H9 (cell line): Measurements from ENCODE around the gene EPC1. TPM values are rescaled to one million over a fixed set of nuclear protein-coding genes. Genes with fewer than 3 reads are reported as not detected.

ENCODE experiments used
- DNase-seq: peaks from one replicate; pipeline ENCODE4 v3.0.0-alpha.2; 2017
- H2AFZ ChIP-seq: one replicate; pipeline ENCODE4 v1.6.1; 2013; ENCODE audit warnings: mild to moderate bottlenecking, low read length, control low read depth, moderate library complexity
- H2AK5ac ChIP-seq: 2 replicates; pipeline ENCODE4 v1.6.1; 2013; ENCODE audit warnings: low read length, control low read depth, mixed read lengths; ENCODE audit not compliant: insufficient read length
- H2BK120ac ChIP-seq: one replicate; pipeline ENCODE4 v1.6.1; 2013; ENCODE audit warnings: low read depth, mild to moderate bottlenecking, low read length, control low read depth, inconsistent platforms; ENCODE audit not compliant: poor library complexity, severe bottlenecking
- H2BK12ac ChIP-seq: 2 replicates; pipeline ENCODE4 v1.6.1; 2013; ENCODE audit warnings: low read length, control low read depth, mixed read lengths, low read depth; ENCODE audit not compliant: insufficient read length
- H2BK15ac ChIP-seq: 2 replicates; pipeline ENCODE4 v1.6.1; 2013; ENCODE audit warnings: low read depth, low read length, control low read depth
- H2BK20ac ChIP-seq: one replicate; pipeline ENCODE4 v1.6.1; 2013; ENCODE audit warnings: low read depth, mild to moderate bottlenecking, low read length, control low read depth, inconsistent platforms; ENCODE audit not compliant: poor library complexity, severe bottlenecking
- H2BK5ac ChIP-seq: 2 replicates; pipeline ENCODE4 v1.6.1; 2013; ENCODE audit warnings: low read length, control low read depth, mixed read lengths; ENCODE audit not compliant: insufficient read length
- H3K14ac ChIP-seq: 2 replicates; pipeline ENCODE4 v1.6.1; 2013; ENCODE audit warnings: low read length, control low read depth; ENCODE audit not compliant: insufficient read depth
- H3K18ac ChIP-seq: 2 replicates; pipeline ENCODE4 v1.6.1; 2013; ENCODE audit warnings: low read depth, mild to moderate bottlenecking, mixed read lengths, low read length, control low read depth; ENCODE audit not compliant: insufficient read length
- H3K23ac ChIP-seq: 2 replicates; pipeline ENCODE4 v1.6.1; 2013; ENCODE audit warnings: low read length, control low read depth, mixed read lengths, low read depth; ENCODE audit not compliant: insufficient read length
- H3K23me2 ChIP-seq: 2 replicates; pipeline ENCODE4 v1.6.1; 2013; ENCODE audit warnings: low read depth, mild to moderate bottlenecking, mixed read lengths, low read length, control low read depth; ENCODE audit not compliant: insufficient read length, poor library complexity, severe bottlenecking
- H3K27ac ChIP-seq: 2 replicates; pipeline ENCODE4 v1.5.1; 2013; ENCODE audit warnings: low read length, control low read depth, mixed read lengths, low read depth; ENCODE audit not compliant: insufficient read length
- H3K27me3 ChIP-seq: 2 replicates; pipeline ENCODE4 v1.6.1; 2013; ENCODE audit warnings: low read length, control low read depth, inconsistent platforms; ENCODE audit not compliant: insufficient read depth
- H3K4ac ChIP-seq: 2 replicates; pipeline ENCODE4 v1.6.1; 2013; ENCODE audit warnings: low read depth, mild to moderate bottlenecking, control low read depth, inconsistent platforms, low read length, moderate library complexity
- H3K4me1 ChIP-seq: 2 replicates; pipeline ENCODE4 v1.6.1; 2013; ENCODE audit warnings: low read length, control low read depth, inconsistent platforms; ENCODE audit not compliant: insufficient read depth
- H3K4me2 ChIP-seq: 2 replicates; pipeline ENCODE4 v1.6.1; 2013; ENCODE audit warnings: low read length, control low read depth, mixed read lengths; ENCODE audit not compliant: insufficient read length, insufficient read depth
- H3K56ac ChIP-seq: 2 replicates; pipeline ENCODE4 v1.6.1; 2013; ENCODE audit warnings: low read depth, mild to moderate bottlenecking, mixed read lengths, low read length, control low read depth; ENCODE audit not compliant: insufficient read length
- H3K79me1 ChIP-seq: 2 replicates; pipeline ENCODE4 v1.6.1; 2013; ENCODE audit warnings: low read depth, mild to moderate bottlenecking, moderate library complexity, low read length, control low read depth, inconsistent platforms; ENCODE audit not compliant: insufficient read depth, poor library complexity, severe bottlenecking
- H3K79me2 ChIP-seq: 2 replicates; pipeline ENCODE4 v1.6.1; 2013; ENCODE audit warnings: low read length, control low read depth, inconsistent platforms; ENCODE audit not compliant: insufficient read depth
- H3K9ac ChIP-seq: 2 replicates; pipeline ENCODE4 v1.6.1; 2013; ENCODE audit warnings: low read length, control low read depth, mixed read lengths; ENCODE audit not compliant: insufficient read length; ENCODE audit errors: extremely low read depth
- H3K9me3 ChIP-seq: one replicate; pipeline ENCODE4 v1.6.1; 2013; ENCODE audit warnings: low read depth, low read length, inconsistent platforms; ENCODE audit not compliant: control insufficient read depth
- H3T11ph ChIP-seq: one replicate; pipeline ENCODE4 v1.6.1; 2013; ENCODE audit warnings: mild to moderate bottlenecking, low read length, control low read depth, inconsistent platforms
- H4K20me1 ChIP-seq: one replicate; pipeline ENCODE4 v1.6.1; 2013; ENCODE audit not compliant: control insufficient read depth, insufficient read length, insufficient read depth
- H4K5ac ChIP-seq: 2 replicates; pipeline ENCODE4 v1.6.1; 2013; ENCODE audit warnings: low read depth, mild to moderate bottlenecking, mixed read lengths, low read length, control low read depth; ENCODE audit not compliant: insufficient read length
- H4K8ac ChIP-seq: replicated peaks from 2 replicates; pipeline ENCODE4 v1.6.1; 2013; ENCODE audit warnings: low read length, control low read depth, mixed read lengths, low read depth; ENCODE audit not compliant: insufficient read length
- H4K91ac ChIP-seq: 2 replicates; pipeline ENCODE4 v1.6.1; 2013; ENCODE audit warnings: low read depth, mild to moderate bottlenecking, moderate library complexity, mixed read lengths, low read length, control low read depth; ENCODE audit not compliant: insufficient read length
- H3K27ac Mint-ChIP-seq, 3 experiments: 2 replicates in 2 of 3; 3 replicates in 1 of 3; pipeline ENCODE4 v1.8.0; 2020 to 2021; ENCODE audit warnings: mixed read lengths in 3 of 3, mild to moderate bottlenecking in 1 of 3, moderate library complexity in 1 of 3
- H3K27me3 Mint-ChIP-seq: 2 replicates; pipeline ENCODE4 v1.8.0; 2021; ENCODE audit warnings: low read depth, mild to moderate bottlenecking, moderate library complexity, mixed read lengths
- H3K36me3 Mint-ChIP-seq, 3 experiments: 2 replicates in 2 of 3; 3 replicates in 1 of 3; pipeline ENCODE4 v1.8.0; 2020 to 2021; ENCODE audit warnings: low read depth in 3 of 3, mixed read lengths in 3 of 3; ENCODE audit not compliant: insufficient read depth in 1 of 3
- H3K4me1 Mint-ChIP-seq, 2 experiments: 2 replicates each; pipeline ENCODE4 v1.8.0; 2020; ENCODE audit warnings: mixed read lengths in 2 of 2
- H3K4me3 Mint-ChIP-seq, 2 experiments: 2 replicates in 1 of 2; 3 replicates in 1 of 2; pipeline ENCODE4 v1.8.0; 2020 to 2021; ENCODE audit warnings: mild to moderate bottlenecking in 2 of 2, mixed read lengths in 2 of 2, moderate library complexity in 1 of 2
- H3K9me3 Mint-ChIP-seq, 2 experiments: 2 replicates in 1 of 2; 3 replicates in 1 of 2; pipeline ENCODE4 v1.8.0; 2020; ENCODE audit warnings: mild to moderate bottlenecking in 2 of 2, mixed read lengths in 2 of 2, moderate library complexity in 1 of 2
- CTCF ChIP-seq: fragments of 200-600 bp; sonication (generic); conservative IDR thresholded peaks from 3 replicates; pipeline ENCODE4 v1.8.0; 2021; ENCODE audit warnings: antibody characterized with exemption, mild to moderate bottlenecking
- total RNA-seq: library from RNA; stranded (reverse); gene quantifications from 2 replicates; pipeline ENCODE4 v1.2.1, GENCODE V29; 2021

The EPC1 gene
- total RNA-seq, 1 experiment from 2014 or later: 32.5 TPM

GRCh38 chr10:32239769-32240168 is 107.2 kb downstream of the EPC1 start:
- H3T11ph ChIP-seq: no peak overlapping the region
- no peak overlapping the region for H2BK20ac ChIP-seq
- no peak overlapping the region for H2BK120ac ChIP-seq
- H2AFZ ChIP-seq: no peak overlapping the region
- Mint-ChIP-seq H3K4me1 (no peaks in the 10 kb centered on the region), H3K9me3 (peaks cover 8 to 11% of the 10 kb centered on the region in 2 experiments; a peak in 4 of 5 replicates), H3K36me3 (peaks cover 2 to 10% (median 2%) of the 10 kb centered on the region in 3 experiments; a peak in 4 of 7 replicates), H3K27me3 (peaks cover 2% of the 10 kb centered on the region; the same call in 1 of the 2 replicates), H3K27ac (no peak overlapping the region), H3K4me3 (no peak overlapping the region)
- DNase-seq: no peak
- no peaks in the 10 kb centered on the region for H3K4me1 ChIP-seq
- H4K5ac ChIP-seq: no peak overlapping the region
- no peaks in the 10 kb centered on the region for H3K79me1 ChIP-seq
- H2BK15ac ChIP-seq: no peak overlapping the region
- no peak overlapping the region for H3K14ac ChIP-seq
- no peak overlapping the region for H2BK5ac ChIP-seq
- no peak overlapping the region for H2AK5ac ChIP-seq
- H3K4ac ChIP-seq: no peak overlapping the region
- H3K27me3 ChIP-seq: no peaks in the 10 kb centered on the region
- no peak overlapping the region for H3K27ac ChIP-seq
- H4K20me1 ChIP-seq: no peaks in the 10 kb centered on the region
- H3K23ac ChIP-seq: no peak overlapping the region
- H4K8ac ChIP-seq: no peak overlapping the region
- no peak overlapping the region for H3K9ac ChIP-seq
- H3K4me2 ChIP-seq: no peak overlapping the region
- no peaks in the 10 kb centered on the region for H3K79me2 ChIP-seq
- H3K23me2 ChIP-seq: no peaks in the 10 kb centered on the region
- no peak overlapping the region for H2BK12ac ChIP-seq
- no peaks in the 10 kb centered on the region for H3K9me3 ChIP-seq
- H3K18ac ChIP-seq: no peak overlapping the region
- H4K91ac ChIP-seq: no peak overlapping the region
- no peak overlapping the region for H3K56ac ChIP-seq
- no peak for TF ChIP-seq CTCF
